Activated CD8-positive, alpha-beta memory T cell treated with anti-CD3 and anti-CD28 coated beads for 4 hours (primary cell): ENCODE data around the gene NEDD4L.
"Not testable (repeated sequence)": the region's sequence is repeated elsewhere in the genome, so short reads cannot be mapped to it uniquely, and the experiment has no call there.

Experiments used
- DNase-seq, 2 donors: peaks; one replicate each; pipeline ENCODE4 v3.0.0-alpha.2; 2020; ENCODE audit warnings: low read depth in 2 of 2

NEDD4L gene

GRCh38 chr18:58416704-58417683, 373.0 kb downstream of the NEDD4L start:
- no peak for DNase-seq

- DNase-seq, result no peak
These were observed 373.7 kb downstream of the NEDD4L start for GRCh38 chr18:58417752-58418151.

- DNase-seq, result no peak
These were observed 374.3 kb downstream of the NEDD4L start for GRCh38 chr18:58418361-58418760.

- DNase-seq, result no peak
These were observed 375.7 kb downstream of the NEDD4L start for GRCh38 chr18:58419587-58420199.

- no peak for DNase-seq
These were observed 382.6 kb downstream of the NEDD4L start for GRCh38 chr18:58426611-58427010.

GRCh38 chr18:58427321-58427720, 383.3 kb downstream of the NEDD4L start:
- DNase-seq, result no peak

- no peak for DNase-seq
These were observed 385.4 kb downstream of the NEDD4L start for GRCh38 chr18:58429442-58429841.

GRCh38 chr18:58431215-58431614, 387.2 kb downstream of the NEDD4L start:
- no peak for DNase-seq

GRCh38 chr18:58432050-58432727, 388.2 kb downstream of the NEDD4L start:
- DNase-seq, result no peak

GRCh38 chr18:58435221-58436005, 391.4 kb downstream of the NEDD4L start:
- DNase-seq, result not testable (repeated sequence)

- no peak for DNase-seq
These were observed 394.3 kb downstream of the NEDD4L start for GRCh38 chr18:58438161-58438957.

- no peak for DNase-seq
These were observed 394.9 kb downstream of the NEDD4L start for GRCh38 chr18:58438958-58439300.

- no peak for DNase-seq
These were observed 399.6 kb downstream of the NEDD4L start for GRCh38 chr18:58443671-58444070.

- no peak for DNase-seq
These were observed 402.5 kb downstream of the NEDD4L start for GRCh38 chr18:58446391-58447060.

GRCh38 chr18:58447402-58448095, 403.5 kb downstream of the NEDD4L start:
- DNase-seq, result no peak

GRCh38 chr18:58449464-58449863, 405.4 kb downstream of the NEDD4L start:
- no peak for DNase-seq
